A549 (cell line): ENCODE results near the gene BST2.
"Not testable (repeated sequence)": the region's sequence is repeated elsewhere in the genome, so short reads cannot be mapped to it uniquely, and the experiment has no call there.

Source experiments
- CEBPB ChIP-seq, 2 experiments: fragments of >200 bp in 1 of 2; sonication (Bioruptor Twin) in 1 of 2; formaldehyde crosslinking in 1 of 2; IDR thresholded peaks; 2 replicates each; pipeline ENCODE4 v1.6.1; 2012 to 2016
- HDAC2 ChIP-seq: fragments of 200-600 bp; sonication (generic); IDR thresholded peaks from 2 replicates; pipeline ENCODE4 v1.6.1; 2016
- KDM1A ChIP-seq: fragments of 200-600 bp; sonication (generic); IDR thresholded peaks from 2 replicates; pipeline ENCODE4 v1.6.1; 2016; ENCODE audit warnings: low read depth, mild to moderate bottlenecking
- POLR2A ChIP-seq: IDR thresholded peaks from 2 replicates; pipeline ENCODE4 v1.6.1; 2012; ENCODE audit warnings: mild to moderate bottlenecking, low read length
- TP53 ChIP-seq: fragments of 250-450 bp; sonication (Bioruptor Pico); IDR thresholded peaks from 2 replicates; pipeline ENCODE4 v1.5.0; 2021; ENCODE audit warnings: mild to moderate bottlenecking, moderate library complexity
- TF ChIP-seq, protein P1 (sequence below): fragments of 450-650 bp; IDR thresholded peaks from 2 replicates; pipeline ENCODE4 v1.6.1; 2014; ENCODE audit warnings: antibody characterized with exemption
- TF ChIP-seq, protein P2 (sequence below): fragments of >200 bp; sonication (Bioruptor Twin); formaldehyde crosslinking; IDR thresholded peaks from 3 replicates; pipeline ENCODE4 v1.5.1; 2016

DNA sequence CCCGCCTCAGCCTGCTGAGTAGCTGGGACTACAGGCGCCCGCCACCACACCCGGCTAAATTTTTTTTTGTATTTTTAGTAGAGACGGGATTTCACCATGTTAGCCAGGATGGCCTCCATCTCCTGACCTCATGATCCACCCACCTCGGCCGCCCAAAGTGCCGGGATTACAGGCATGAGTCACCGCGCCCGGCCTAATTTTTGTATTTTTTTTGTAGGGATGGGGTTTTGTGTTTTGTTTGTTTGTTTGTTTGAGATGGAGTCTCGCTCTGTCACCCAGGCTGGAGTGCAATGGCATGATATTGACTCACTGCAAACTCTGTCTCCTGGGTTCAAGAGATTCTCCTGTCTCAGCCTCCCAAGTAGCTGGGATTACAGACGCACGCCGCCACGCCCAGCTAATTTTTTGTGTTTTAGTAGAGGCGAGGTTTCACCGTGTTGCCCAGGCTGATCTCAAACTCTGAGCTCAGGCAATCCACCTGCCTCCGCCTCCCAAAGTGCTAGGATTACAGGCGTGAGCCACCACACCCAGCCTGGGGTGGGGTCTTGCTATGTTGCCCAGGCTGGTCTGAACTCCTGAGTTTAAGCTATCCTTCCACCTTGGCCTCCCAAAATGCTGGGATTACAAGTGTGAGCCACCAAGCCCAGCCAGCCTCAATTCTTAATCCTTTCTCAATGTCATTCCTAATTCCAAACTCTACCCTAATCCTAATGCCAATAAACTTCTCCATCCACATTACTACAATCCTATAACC is 41.4 kb downstream of the BST2 start:
- TF ChIP-seq POLR2A; CEBPB (IDR thresholded peaks at IDR 0.05); KDM1A; HDAC2; TP53 (CRISPR knock-in tag): not testable (repeated sequence)
- TF ChIP-seq, protein P1, sequence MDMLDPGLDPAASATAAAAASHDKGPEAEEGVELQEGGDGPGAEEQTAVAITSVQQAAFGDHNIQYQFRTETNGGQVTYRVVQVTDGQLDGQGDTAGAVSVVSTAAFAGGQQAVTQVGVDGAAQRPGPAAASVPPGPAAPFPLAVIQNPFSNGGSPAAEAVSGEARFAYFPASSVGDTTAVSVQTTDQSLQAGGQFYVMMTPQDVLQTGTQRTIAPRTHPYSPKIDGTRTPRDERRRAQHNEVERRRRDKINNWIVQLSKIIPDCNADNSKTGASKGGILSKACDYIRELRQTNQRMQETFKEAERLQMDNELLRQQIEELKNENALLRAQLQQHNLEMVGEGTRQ, result not testable (repeated sequence)
- TF ChIP-seq, protein P2, sequence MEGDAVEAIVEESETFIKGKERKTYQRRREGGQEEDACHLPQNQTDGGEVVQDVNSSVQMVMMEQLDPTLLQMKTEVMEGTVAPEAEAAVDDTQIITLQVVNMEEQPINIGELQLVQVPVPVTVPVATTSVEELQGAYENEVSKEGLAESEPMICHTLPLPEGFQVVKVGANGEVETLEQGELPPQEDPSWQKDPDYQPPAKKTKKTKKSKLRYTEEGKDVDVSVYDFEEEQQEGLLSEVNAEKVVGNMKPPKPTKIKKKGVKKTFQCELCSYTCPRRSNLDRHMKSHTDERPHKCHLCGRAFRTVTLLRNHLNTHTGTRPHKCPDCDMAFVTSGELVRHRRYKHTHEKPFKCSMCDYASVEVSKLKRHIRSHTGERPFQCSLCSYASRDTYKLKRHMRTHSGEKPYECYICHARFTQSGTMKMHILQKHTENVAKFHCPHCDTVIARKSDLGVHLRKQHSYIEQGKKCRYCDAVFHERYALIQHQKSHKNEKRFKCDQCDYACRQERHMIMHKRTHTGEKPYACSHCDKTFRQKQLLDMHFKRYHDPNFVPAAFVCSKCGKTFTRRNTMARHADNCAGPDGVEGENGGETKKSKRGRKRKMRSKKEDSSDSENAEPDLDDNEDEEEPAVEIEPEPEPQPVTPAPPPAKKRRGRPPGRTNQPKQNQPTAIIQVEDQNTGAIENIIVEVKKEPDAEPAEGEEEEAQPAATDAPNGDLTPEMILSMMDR, result not testable (repeated sequence)
